ENCODE results near the gene PEDS1.
A peak's percentile ranks its signal among the peaks of the same experiment; 100 is the strongest.

Gene PEDS1

GRCh38 chr20:50165684-50166554 is 12.4 kb upstream of the PEDS1 start (continued):
- peak; percentile 98 for TF ChIP-seq ZNF692 (tag by site-specific recombination; IDR thresholded peaks at IDR 0.05)
- TF ChIP-seq ZBTB48 (tag by site-specific recombination; IDR thresholded peaks at IDR 0.05) = peak; percentile 90
- peak; percentile 81; the same call in 1 of the 2 replicates for TF ChIP-seq OVOL3 (tag by site-specific recombination; IDR thresholded peaks at IDR 0.05)
- TF ChIP-seq ZNF548 (tag by site-specific recombination; IDR thresholded peaks at IDR 0.05) = no peak
- TF ChIP-seq ZNF341 (tag by site-specific recombination; IDR thresholded peaks at IDR 0.05; ENCODE audit: low read depth) = peak; percentile 80
- peak; percentile 99 for TF ChIP-seq ZEB2 (tag by site-specific recombination; IDR thresholded peaks at IDR 0.05)
- TF ChIP-seq MEIS1 (CRISPR knock-in tag; IDR thresholded peaks at IDR 0.05; ENCODE audit: borderline replicate concordance) = no peak
- TF ChIP-seq YY2 (tag by site-specific recombination; IDR thresholded peaks at IDR 0.05) = no peak
- TF ChIP-seq ZFHX2 (tag by site-specific recombination; conservative IDR thresholded peaks at IDR 0.05) = peak; percentile 71
- no peak for TF ChIP-seq ZNF555 (tag by site-specific recombination; conservative IDR thresholded peaks at IDR 0.05)
- no peak; the same call in 1 of the 2 replicates for TF ChIP-seq ZNF664 (tag by site-specific recombination; IDR thresholded peaks at IDR 0.05)
- TF ChIP-seq ZNF274 (IDR thresholded peaks at IDR 0.05; ENCODE audit: low read length) = no peak
- TF ChIP-seq ZNF274 (tag by site-specific recombination; IDR thresholded peaks at IDR 0.05; ENCODE audit: borderline replicate concordance) = no peak
- peak; percentile 45 for TF ChIP-seq ZSCAN4 (tag by site-specific recombination; IDR thresholded peaks at IDR 0.05)
- TF ChIP-seq ZNF155 (tag by site-specific recombination; IDR thresholded peaks at IDR 0.05) = no peak
- TF ChIP-seq ZNF335 (tag by site-specific recombination; conservative IDR thresholded peaks at IDR 0.05) = peak; percentile 93
- TF ChIP-seq ZNF561 (tag by site-specific recombination; IDR thresholded peaks at IDR 0.05; ENCODE audit: borderline replicate concordance) = peak; percentile 99
- peak; percentile 34 for TF ChIP-seq ZBTB26 (tag by site-specific recombination; optimal IDR thresholded peaks at IDR 0.05)
- TF ChIP-seq ZNF777 (tag by site-specific recombination; IDR thresholded peaks at IDR 0.05; ENCODE audit: borderline replicate concordance) = no peak
- TF ChIP-seq ZNF843 (tag by site-specific recombination; IDR thresholded peaks at IDR 0.05) = peak; percentile 87
- no peak for TF ChIP-seq ZNF133 (tag by site-specific recombination; IDR thresholded peaks at IDR 0.05)
- no peak for TF ChIP-seq ZNF214 (tag by site-specific recombination; IDR thresholded peaks at IDR 0.05; ENCODE audit: borderline replicate concordance)
- peak; percentile 25 for TF ChIP-seq ZNF529 (tag by site-specific recombination; IDR thresholded peaks at IDR 0.05; ENCODE audit: insufficient replicate concordance)
- peak; percentile 98; the same call in 1 of the 2 replicates for TF ChIP-seq ZSCAN23 (tag by site-specific recombination; IDR thresholded peaks at IDR 0.05)
- peak; percentile 77 for TF ChIP-seq ZNF76 (tag by site-specific recombination; IDR thresholded peaks at IDR 0.05; ENCODE audit: borderline replicate concordance, low read depth)
- TF ChIP-seq ZBTB7A (tag by site-specific recombination; IDR thresholded peaks at IDR 0.05; ENCODE audit: low read depth) = peak; percentile 66; the same call in 1 of the 2 replicates
- TF ChIP-seq ZNF24 (tag by site-specific recombination; IDR thresholded peaks at IDR 0.05) = peak; percentile 96
- TF ChIP-seq REST (tag by site-specific recombination; IDR thresholded peaks at IDR 0.05) = no peak
- peak; percentile 97 for TF ChIP-seq ZNF639 (tag by site-specific recombination; IDR thresholded peaks at IDR 0.05)
- peak; percentile 98 for TF ChIP-seq OSR2 (tag by site-specific recombination; IDR thresholded peaks at IDR 0.05)
- TF ChIP-seq ZNF175 (tag by site-specific recombination; IDR thresholded peaks at IDR 0.05) = no peak
- TF ChIP-seq ZNF140 (tag by site-specific recombination; IDR thresholded peaks at IDR 0.05) = no peak
